GM21390 (cell line): ENCODE data around the gene NTNG1.

Source experiments
- ATAC-seq: cut with Tn5 transposase; IDR thresholded peaks from one replicate; pipeline ENCODE4 v1.9.1; 2021; ENCODE audit not compliant: unreplicated experiment

Gene NTNG1

GRCh38 chr1:107255469-107255868 is 114.6 kb downstream of the NTNG1 start:
- ATAC-seq: no peak

DNA sequence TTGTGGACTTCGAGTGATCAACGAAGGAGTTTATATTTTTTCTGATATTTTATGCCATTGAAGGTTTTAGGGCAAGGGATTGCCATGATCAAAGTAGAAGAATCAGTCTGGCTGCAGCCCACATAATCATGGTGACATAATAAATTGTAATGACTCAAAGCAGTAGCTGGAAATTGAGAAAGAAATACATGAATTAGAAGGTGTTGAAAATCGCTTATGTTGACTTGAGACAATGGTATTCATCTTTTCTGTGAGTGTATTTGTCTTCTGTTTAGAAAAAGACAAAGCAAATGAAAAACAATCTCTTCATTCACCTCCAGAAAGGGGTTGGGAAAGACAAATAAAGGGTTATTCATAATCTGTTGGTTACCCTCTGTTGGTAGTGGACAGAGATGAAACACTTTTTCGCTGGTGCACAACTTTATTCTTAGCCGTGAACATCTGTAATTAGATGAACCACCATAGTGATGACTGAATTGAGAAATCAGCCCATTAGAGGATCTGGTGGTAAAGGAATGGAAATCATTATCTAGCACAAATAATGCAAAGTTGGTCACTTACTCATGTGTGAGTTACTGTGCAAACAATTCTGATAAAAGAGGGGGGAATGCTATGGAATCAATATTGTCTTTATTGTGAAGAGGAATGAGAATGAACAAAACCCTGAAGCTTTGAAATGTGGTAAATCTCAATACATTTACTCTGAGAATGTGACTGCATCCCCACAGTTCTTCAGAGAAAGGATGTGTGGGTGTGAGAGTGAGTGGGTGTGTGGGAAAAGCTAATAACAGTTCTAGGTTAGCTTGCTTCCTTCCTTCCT is 121.8 kb downstream of the NTNG1 start:
- ATAC-seq: no peak

DNA sequence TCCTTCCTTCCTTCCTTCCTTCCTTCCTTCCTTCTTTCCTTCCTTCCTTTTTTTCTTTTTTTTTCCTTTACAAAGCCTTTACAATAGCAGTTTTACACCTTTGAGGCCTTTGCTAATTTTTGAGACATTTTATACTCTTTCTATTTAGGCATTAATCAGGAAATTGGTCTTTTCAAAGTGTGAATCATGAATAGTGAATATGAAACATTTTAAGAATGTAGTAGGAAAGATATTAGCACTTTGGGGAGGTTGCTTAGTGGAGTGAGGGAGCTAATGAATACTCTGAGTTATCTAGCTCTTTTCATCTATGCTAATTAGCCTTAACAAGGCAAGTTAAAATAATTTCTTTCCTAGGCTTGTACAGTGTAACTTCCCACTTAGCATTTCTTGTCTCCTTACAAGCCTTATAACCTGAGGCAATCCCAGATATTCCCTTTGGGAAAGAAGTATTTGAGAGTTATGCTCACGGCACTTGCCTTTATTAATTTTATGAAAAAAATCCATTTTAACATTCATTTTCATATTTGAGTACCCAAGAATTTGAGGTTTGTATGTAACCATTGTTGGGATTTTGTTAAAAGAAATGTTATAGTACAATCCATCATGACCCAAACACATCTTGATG is 122.6 kb downstream of the NTNG1 start:
- no peak for ATAC-seq

DNA sequence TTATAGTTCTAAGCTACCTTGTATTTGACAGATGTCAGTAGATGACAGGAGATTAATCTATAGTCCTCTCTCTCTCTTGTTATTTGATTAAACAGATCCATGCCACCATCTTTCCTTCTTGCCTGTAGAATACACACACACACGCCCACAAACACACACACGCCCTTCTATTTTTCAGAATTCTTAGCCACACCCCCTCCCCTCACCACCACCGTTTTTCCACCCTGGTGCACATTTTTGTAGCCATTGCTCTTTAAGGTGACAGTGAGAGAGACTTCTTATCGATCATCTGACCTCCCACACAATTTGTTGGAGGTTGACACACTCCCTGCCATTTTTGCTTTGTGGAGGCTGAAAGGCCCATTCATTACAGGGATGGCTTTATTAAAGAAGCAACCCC is 123.2 kb downstream of the NTNG1 start:
- ATAC-seq: no peak

DNA sequence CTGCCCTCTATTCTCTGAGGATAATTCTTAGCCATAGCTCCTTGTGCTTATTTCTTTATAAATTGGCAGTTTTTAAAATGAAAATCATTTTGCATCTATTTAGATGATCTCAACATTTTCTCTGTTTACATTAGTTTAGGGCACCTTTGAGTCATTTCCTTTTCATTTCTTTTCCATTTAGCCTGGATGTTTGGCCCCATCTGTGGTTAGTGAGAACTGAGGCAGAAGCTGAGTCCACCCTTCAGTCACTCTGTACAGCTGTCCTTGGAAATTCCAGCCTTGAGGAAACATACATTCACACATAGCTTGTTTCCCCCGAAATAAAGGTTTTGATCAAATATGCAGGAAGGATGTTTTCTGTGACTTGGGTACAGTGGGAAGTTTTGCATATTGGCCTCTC is 123.7 kb downstream of the NTNG1 start:
- ATAC-seq: no peak

GRCh38 chr1:107267489-107267888 is 126.7 kb downstream of the NTNG1 start:
- ATAC-seq: no peak

DNA sequence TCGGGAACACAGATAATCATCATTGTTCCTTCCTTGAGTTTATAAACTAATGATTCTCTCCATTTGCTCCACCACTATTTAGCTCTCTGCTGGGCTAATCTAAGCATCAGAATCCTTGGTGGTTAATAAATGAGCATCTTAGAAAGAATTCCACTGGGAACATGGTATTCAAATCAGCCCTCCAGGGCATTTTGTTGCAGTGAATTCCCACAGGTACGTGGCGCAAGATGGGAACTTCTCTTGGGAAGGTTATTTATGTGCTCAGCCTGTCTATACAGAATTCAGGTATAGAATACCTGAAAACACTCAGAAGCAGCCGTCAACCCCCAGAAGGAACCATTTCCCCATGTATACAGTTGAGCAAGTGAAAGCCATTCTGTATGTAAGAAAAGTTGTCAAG is 131.5 kb downstream of the NTNG1 start:
- ATAC-seq: no peak

DNA sequence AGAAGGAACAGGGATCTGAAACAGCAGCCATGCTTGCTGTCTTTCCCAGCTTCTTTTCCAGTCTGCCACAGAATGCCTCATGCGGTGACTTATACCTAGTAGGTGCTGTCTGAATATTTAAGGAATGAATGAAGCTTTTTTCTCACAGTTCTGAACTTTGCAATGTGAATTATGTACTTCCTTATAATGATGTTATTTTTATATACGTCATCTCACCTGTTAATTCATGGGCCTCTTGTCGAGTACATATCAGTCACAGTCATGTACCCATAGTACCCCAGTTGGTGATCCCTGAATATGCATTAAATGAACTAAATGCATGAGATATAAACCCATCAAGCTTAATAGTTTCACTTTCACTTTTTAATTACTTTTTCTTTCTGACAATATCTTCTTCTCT is 132.7 kb downstream of the NTNG1 start:
- ATAC-seq: no peak

DNA sequence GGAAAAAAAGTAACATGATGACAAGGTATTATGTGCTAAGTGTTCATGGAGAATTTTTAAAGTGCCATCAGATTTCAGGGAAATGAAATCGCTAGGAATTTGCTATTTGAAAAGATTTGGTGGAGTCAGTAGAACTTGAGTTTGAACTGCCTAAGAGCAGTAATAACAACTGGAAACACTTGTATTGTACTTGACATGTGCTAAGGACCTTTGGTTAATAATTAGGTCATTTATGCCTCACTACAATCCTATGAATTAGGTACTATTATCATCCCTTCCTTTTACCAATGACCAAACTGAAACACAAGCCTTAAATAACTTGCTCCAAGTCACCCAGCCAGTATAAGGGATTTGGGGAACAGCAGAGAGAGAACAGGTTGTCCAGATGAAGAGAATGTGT is 133.4 kb downstream of the NTNG1 start:
- ATAC-seq: no peak

GRCh38 chr1:107276247-107276646 is 135.4 kb downstream of the NTNG1 start:
- ATAC-seq: no peak

GRCh38 chr1:107277022-107277421 is 136.2 kb downstream of the NTNG1 start:
- no peak for ATAC-seq

- ATAC-seq: no peak
Observed at GRCh38 chr1:107286125-107286524, 145.3 kb downstream of the NTNG1 start.

- no peak for ATAC-seq
Observed at GRCh38 chr1:107291987-107292386, 151.1 kb downstream of the NTNG1 start.

DNA sequence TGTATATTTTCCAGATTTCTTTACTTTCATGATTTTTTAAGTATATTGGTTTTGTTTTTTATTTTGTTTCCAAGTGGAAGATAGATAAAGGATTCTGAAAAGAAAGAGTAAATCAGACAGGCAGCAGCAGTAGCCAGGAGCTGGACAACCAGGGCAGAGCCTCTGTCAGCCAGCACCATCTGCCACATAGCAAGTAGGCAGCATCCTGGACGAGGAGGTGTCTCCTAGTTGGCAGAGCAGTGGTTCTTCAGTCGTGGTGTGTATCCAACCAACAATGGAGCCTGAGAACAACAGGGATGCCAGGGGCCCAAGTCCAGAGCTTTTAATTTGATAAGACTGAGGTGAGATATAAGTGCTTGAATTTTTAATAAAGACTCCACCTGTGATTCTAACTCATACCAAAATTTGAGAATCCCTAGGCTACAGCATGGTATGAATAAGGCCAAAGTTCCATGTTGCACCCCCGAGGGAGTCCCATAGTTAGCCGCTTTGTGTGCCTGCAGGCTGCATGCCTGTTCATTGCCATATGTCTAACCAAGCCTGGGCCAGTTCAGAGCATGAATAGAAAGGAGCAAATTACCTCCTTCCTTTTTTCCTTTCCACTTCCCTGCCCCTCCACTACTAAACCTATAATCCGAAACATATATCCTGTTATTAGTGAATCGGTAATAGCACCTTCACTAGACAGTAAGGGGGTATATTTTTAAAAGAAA is 153.2 kb downstream of the NTNG1 start:
- ATAC-seq: no peak

GRCh38 chr1:107294686-107295085 is 153.8 kb downstream of the NTNG1 start:
- ATAC-seq: no peak

- ATAC-seq: no peak
Observed at GRCh38 chr1:107297681-107298080, 156.8 kb downstream of the NTNG1 start.

- no peak for ATAC-seq
Observed at GRCh38 chr1:107298526-107298925, 157.7 kb downstream of the NTNG1 start.

DNA sequence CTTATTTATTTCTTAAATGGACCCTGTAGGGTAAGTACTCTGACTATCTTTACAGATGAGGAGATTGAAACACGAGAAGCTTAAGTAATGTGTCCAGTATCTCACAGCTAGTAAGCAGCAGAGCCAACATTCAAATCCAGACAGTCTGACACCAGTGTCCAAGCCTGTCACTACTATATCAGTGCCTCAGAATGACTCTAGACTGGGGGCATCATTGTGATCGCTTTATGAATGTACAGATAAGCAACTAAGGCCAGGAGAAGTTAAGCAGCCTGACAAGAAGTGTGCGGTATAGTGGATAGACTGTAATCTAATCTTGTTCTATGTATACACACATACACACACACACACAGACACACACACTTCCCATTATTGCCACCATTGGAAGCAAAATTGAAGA is 158.7 kb downstream of the NTNG1 start:
- ATAC-seq: no peak

GRCh38 chr1:107309962-107310361 is 169.1 kb downstream of the NTNG1 start:
- ATAC-seq: no peak

GRCh38 chr1:107315652-107316051 is 174.8 kb downstream of the NTNG1 start:
- no peak for ATAC-seq

GRCh38 chr1:107318932-107319331 is 178.1 kb downstream of the NTNG1 start:
- ATAC-seq: no peak

- no peak for ATAC-seq
Observed at GRCh38 chr1:107323784-107324183, 182.9 kb downstream of the NTNG1 start.
